ENCODE results near the gene CGB8. TPM values are rescaled to one million over a fixed set of nuclear protein-coding genes. Genes with fewer than 3 reads are reported as not detected.
A peak's percentile ranks its signal among the peaks of the same experiment; 100 is the strongest.
"Not testable (repeated sequence)": the region's sequence is repeated elsewhere in the genome, so short reads cannot be mapped to it uniquely, and the experiment has no call there.

Gene CGB8
- total and polyA plus RNA-seq, 12 donors: not detected

- DNase-seq: no peak
- TF ChIP-seq POLR2A (IDR thresholded peaks at IDR 0.05) (no peak), CTCF (IDR thresholded peaks at IDR 0.05) (no peak)
- Histone ChIP-seq H3K27ac (peak overlapping the region; percentile 43 to 91 (median 88)), H3K4me1 (replicated peaks in 1 of 2) (peaks cover 10 to 32% of the 10 kb centered on the region in 2 donors), H3K9me3 (replicated peaks in 1 of 3) (no peaks in the 10 kb centered on the region), H3K36me3 (replicated peaks in 1 of 2) (peaks cover 0 to 18% of the 10 kb centered on the region in 2 donors), H3K4me3 (peak overlapping the region in 1 of 4 donors; percentile 68), H3K27me3 (no peaks in the 10 kb centered on the region)
- intact Hi-C loops (cut with DNase I): no loop called here
- 63 to 69% (median 67%) methylated on average over 25 to 26 of the region's 26 CpGs for WGBS, 4 donors
Measured at GRCh38 chr19:49084206-49085019, 35.5 kb upstream of the CGB8 start.

- intact Hi-C loops (cut with DNase I): no loop called here
- no peaks in the 10 kb centered on the region for H3K27me3 ChIP-seq
- 86 to 94% (median 89%) methylated on average over 1 of the region's 1 CpG for WGBS, 4 donors
Measured at GRCh38 chr19:49081273-49081672, 32.4 kb upstream of the CGB8 start.

GRCh38 chr19:49080392-49080791, 31.5 kb upstream of the CGB8 start:
- no peak for TF ChIP-seq POLR2A (IDR thresholded peaks at IDR 0.05)
- TF ChIP-seq CTCF (IDR thresholded peaks at IDR 0.05): no peak
- H3K27me3 ChIP-seq: no peaks in the 10 kb centered on the region
- DNase-seq: peak in 1 of 7 donors; percentile 33
- no peaks in the 10 kb centered on the region for H3K9me3 ChIP-seq (replicated peaks in 1 of 3)
- peaks cover 0 to 5% of the 10 kb centered on the region in 2 donors for H3K4me1 ChIP-seq (replicated peaks in 1 of 2)
- intact Hi-C loops (cut with DNase I): no loop called here
- H3K27ac ChIP-seq: no peak overlapping the region
- WGBS, 4 donors: 63 to 87% (median 80%) methylated on average over 4 of the region's 4 CpGs
- H3K36me3 ChIP-seq (replicated peaks in 1 of 2): no peaks in the 10 kb centered on the region
- H3K4me3 ChIP-seq: no peak overlapping the region

More at GRCh38 chr19:49081273-49081672, 32.4 kb upstream of the CGB8 start:
- peaks cover 4 to 9% of the 10 kb centered on the region in 2 donors for H3K4me1 ChIP-seq (replicated peaks in 1 of 2)
- TF ChIP-seq CTCF (IDR thresholded peaks at IDR 0.05) (no peak), POLR2A (IDR thresholded peaks at IDR 0.05) (no peak)
- no peaks in the 10 kb centered on the region for H3K9me3 ChIP-seq (replicated peaks in 1 of 3)
- DNase-seq: no peak
- no peaks in the 10 kb centered on the region for H3K36me3 ChIP-seq (replicated peaks in 1 of 2)
- H3K27ac ChIP-seq: no peak overlapping the region
- H3K4me3 ChIP-seq: no peak overlapping the region

GRCh38 chr19:49074869-49075268, 26.0 kb upstream of the CGB8 start:
- H3K4me1 ChIP-seq (replicated peaks in 1 of 2); H3K9me3 ChIP-seq (replicated peaks in 1 of 3); H3K27ac ChIP-seq; H3K36me3 ChIP-seq (replicated peaks in 1 of 2); H3K4me3 ChIP-seq: not testable (repeated sequence)
- intact Hi-C loops (cut with DNase I): loop anchor here in 1 of 2 donors (5.0 to 10.0 kb wide), 2 partner anchors 82 to 140 kb away; partner anchors contain the start of genes HRC and TRPM4
- DNase-seq: peak; percentile 63 to 90 (median 83)
- WGBS, 4 donors: 14 to 40% (median 15%) methylated on average over 2 to 9 of the region's 9 CpGs
- H3K27me3 ChIP-seq: peaks cover 43% of the 10 kb centered on the region
- peak; percentile 48 to 86 (median 78) for TF ChIP-seq CTCF (IDR thresholded peaks at IDR 0.05)

Measured in adrenal gland (tissue), 12 donors.